Measurements from ENCODE around the gene RAB1A. TPM values are rescaled to one million over a fixed set of nuclear protein-coding genes. Genes with fewer than 3 reads are reported as not detected.
A peak's percentile ranks its signal among the peaks of the same experiment; 100 is the strongest.
"Not testable (repeated sequence)": the region's sequence is repeated elsewhere in the genome, so short reads cannot be mapped to it uniquely, and the experiment has no call there.

RAB1A gene
- polyA plus RNA-seq, 6 donors from 2014 or later: 53.4 to 92.2 (median 60.5) TPM

DNA sequence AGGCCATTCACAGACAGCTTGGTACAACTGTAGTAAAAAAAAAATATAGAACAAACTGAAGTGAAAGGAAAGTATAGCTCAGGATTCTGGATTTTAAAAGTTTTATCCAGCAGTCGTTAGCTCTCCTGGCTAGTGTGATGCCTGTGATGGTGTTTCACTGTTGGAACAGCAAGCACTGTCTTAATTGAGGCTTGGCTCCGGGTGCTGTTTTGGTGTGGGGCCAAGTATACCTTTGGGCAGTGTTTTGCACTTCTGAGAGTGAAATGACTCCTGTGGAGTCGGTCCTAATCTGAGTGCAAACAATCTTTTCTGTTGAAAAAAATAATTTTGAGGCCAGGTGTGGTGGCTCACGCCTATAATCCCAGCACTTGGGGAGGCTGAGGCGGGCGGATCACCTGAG lies 28.7 kb upstream of the RAB1A start:
- no peaks in the 10 kb centered on the region for H3K36me3 Mint-ChIP-seq
- H3K27me3 Mint-ChIP-seq: no peaks in the 10 kb centered on the region
- no peak overlapping the region for H3K27ac Mint-ChIP-seq
- H3K9me3 Mint-ChIP-seq: no peaks in the 10 kb centered on the region
- no peak overlapping the region for H3K4me3 Mint-ChIP-seq
- ATAC-seq (ENCODE audit: low read depth in 2 of 2): no peak
- no peak for DNase-seq
- H3K4me1 Mint-ChIP-seq: peaks cover 10 to 18% (median 11%) of the 10 kb centered on the region in 3 donors

GRCh38 chr2:65157856-65158255 lies 27.9 kb upstream of the RAB1A start:
- H3K4me1 Mint-ChIP-seq: peaks cover 7 to 14% (median 10%) of the 10 kb centered on the region in 3 donors
- not testable (repeated sequence) for DNase-seq; H3K36me3 Mint-ChIP-seq; ATAC-seq (ENCODE audit: low read depth in 2 of 2); H3K27ac Mint-ChIP-seq; H3K4me3 Mint-ChIP-seq; H3K9me3 Mint-ChIP-seq; H3K27me3 Mint-ChIP-seq

DNA sequence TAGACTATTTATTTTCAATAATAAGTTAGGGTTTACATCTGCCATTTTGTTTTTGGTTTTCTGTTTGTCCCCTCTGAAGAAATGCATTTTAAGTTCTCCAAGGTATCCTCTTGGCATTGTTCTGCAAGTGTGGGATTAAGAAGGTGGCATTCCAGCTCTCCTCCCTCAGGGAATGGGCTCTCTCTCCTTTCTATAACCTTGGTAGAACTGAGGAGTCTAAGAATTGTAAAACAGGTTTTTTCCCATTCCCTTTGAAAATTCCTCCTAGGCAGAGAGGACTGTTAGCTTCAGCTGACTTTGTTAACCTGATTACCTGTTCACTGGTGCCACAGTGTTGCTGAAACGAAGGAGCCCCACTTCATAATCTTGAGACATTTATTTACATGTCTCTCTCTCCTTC lies 26.1 kb upstream of the RAB1A start:
- H3K27me3 Mint-ChIP-seq: no peaks in the 10 kb centered on the region
- H3K4me1 Mint-ChIP-seq: peaks cover 7 to 10% (median 9%) of the 10 kb centered on the region in 3 donors
- H3K4me3 Mint-ChIP-seq: no peak overlapping the region
- H3K9me3 Mint-ChIP-seq: no peaks in the 10 kb centered on the region
- H3K27ac Mint-ChIP-seq: no peak overlapping the region
- DNase-seq: no peak
- H3K36me3 Mint-ChIP-seq: no peaks in the 10 kb centered on the region
- no peak for ATAC-seq (ENCODE audit: low read depth in 2 of 2)

DNA sequence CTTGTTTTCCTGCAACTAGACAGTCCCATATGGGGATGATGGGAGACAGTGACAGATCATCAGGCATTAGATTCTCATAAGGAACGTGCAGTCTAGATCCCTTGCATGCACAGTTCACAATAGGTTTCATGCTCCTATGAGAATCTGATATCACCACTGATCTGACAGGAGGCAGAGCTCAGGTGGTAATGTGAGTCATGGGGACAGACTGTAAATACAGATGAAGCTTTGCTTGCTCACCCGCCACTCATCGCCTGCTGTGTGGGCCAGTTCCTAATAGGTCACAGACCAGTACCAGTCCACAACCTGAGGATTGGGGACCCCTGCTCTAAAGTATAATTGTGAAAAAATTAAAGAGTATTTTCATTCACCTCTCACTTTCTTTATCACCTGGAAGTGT lies 23.6 kb upstream of the RAB1A start:
- ATAC-seq (ENCODE audit: low read depth in 2 of 2) (no peak), DNase-seq (no peak)
- Mint-ChIP-seq H3K4me3 (no peak overlapping the region), H3K27me3 (no peaks in the 10 kb centered on the region), H3K27ac (no peak overlapping the region), H3K36me3 (no peaks in the 10 kb centered on the region), H3K9me3 (no peaks in the 10 kb centered on the region), H3K4me1 (no peaks in the 10 kb centered on the region)

GRCh38 chr2:65146078-65146477 lies 16.2 kb upstream of the RAB1A start:
- DNase-seq: no peak
- ATAC-seq (ENCODE audit: low read depth in 2 of 2): no peak
- no peak overlapping the region for H3K27ac Mint-ChIP-seq
- peaks cover 5 to 8% (median 7%) of the 10 kb centered on the region in 3 donors for H3K27me3 Mint-ChIP-seq
- H3K36me3 Mint-ChIP-seq: no peaks in the 10 kb centered on the region
- H3K9me3 Mint-ChIP-seq: peaks cover 0 to 3% (median 0%) of the 10 kb centered on the region in 7 donors
- H3K4me1 Mint-ChIP-seq: no peaks in the 10 kb centered on the region
- no peak overlapping the region for H3K4me3 Mint-ChIP-seq

DNA sequence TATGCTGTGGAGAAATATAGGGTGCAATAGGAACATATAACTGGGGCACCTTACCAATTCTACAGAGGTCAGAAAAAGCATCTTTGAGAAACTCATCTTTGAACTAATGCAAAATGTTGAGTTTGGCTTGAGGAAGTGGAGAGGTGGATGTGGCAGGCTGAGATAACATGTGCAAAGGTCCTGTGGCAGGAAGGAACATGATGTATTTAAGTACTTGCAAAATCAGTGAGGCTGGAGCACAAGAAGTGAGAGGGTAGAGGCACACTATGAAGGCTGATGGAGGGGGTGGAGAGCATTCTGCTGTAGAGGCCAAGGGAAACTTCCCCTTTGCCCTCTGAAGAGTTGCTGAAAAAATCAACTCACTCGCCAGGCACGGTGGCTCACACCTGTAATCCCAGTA lies 14.7 kb upstream of the RAB1A start:
- ATAC-seq (ENCODE audit: low read depth in 2 of 2): no peak
- DNase-seq: no peak
- H3K27me3 Mint-ChIP-seq: peaks cover 5 to 8% (median 7%) of the 10 kb centered on the region in 3 donors
- no peaks in the 10 kb centered on the region for H3K36me3 Mint-ChIP-seq
- H3K4me1 Mint-ChIP-seq: no peaks in the 10 kb centered on the region
- H3K9me3 Mint-ChIP-seq: peaks cover 0 to 3% (median 0%) of the 10 kb centered on the region in 7 donors
- no peak overlapping the region for H3K27ac Mint-ChIP-seq
- H3K4me3 Mint-ChIP-seq: no peak overlapping the region

GRCh38 chr2:65142515-65142914 lies 12.6 kb upstream of the RAB1A start:
- DNase-seq: no peak
- Mint-ChIP-seq H3K27ac (no peak overlapping the region), H3K9me3 (peaks cover 0 to 3% (median 0%) of the 10 kb centered on the region in 7 donors), H3K4me1 (no peaks in the 10 kb centered on the region), H3K36me3 (no peaks in the 10 kb centered on the region), H3K27me3 (peaks cover 5 to 8% (median 7%) of the 10 kb centered on the region in 3 donors), H3K4me3 (no peak overlapping the region)
- ATAC-seq (ENCODE audit: low read depth in 2 of 2): peak in 1 of 2 donors; percentile 45

DNA sequence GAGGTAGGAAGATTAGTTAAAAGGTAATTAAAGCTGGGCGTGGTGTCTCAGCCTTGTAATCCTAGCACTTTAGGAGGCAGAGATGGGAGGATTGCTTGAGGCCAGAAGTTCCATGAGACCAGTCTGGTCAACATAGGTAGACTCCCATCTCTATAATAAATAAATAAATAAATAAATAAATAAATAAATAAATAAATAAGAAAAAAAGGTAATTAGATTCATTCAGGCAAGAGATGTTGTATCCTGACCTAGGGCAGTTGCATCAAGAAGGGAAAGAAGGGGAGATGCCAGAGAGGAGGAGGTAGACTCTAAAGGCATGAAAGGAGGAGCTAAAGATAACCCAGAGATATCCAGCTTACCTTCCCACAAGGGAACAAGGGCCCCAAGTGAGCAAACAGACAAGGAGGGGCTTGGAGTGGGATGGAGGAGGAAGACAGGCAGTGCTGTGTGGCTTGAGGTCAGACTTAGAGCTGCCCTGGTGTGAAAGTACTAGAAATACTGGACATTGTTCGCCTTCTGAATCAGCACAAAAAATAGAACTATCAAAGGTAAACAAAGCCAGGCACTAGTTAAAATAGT lies 7.4 kb upstream of the RAB1A start:
- Mint-ChIP-seq H3K36me3 (no peaks in the 10 kb centered on the region), H3K4me3 (no peak overlapping the region), H3K27me3 (peaks cover 0 to 4% (median 0%) of the 10 kb centered on the region in 3 donors), H3K4me1 (peaks cover 0 to 4% (median under 1%) of the 10 kb centered on the region in 3 donors), H3K27ac (no peak overlapping the region), H3K9me3 (no peaks in the 10 kb centered on the region)
- DNase-seq (no peak), ATAC-seq (ENCODE audit: low read depth in 2 of 2) (no peak)

- ATAC-seq (ENCODE audit: low read depth in 2 of 2) (no peak), DNase-seq (no peak)
- no peaks in the 10 kb centered on the region for H3K27me3 Mint-ChIP-seq
- H3K36me3 Mint-ChIP-seq: no peaks in the 10 kb centered on the region
- peaks cover 0 to 4% (median 4%) of the 10 kb centered on the region in 3 donors for H3K4me1 Mint-ChIP-seq
- H3K4me3 Mint-ChIP-seq: peak overlapping the region in 1 of 8 donors; percentile 45
- no peaks in the 10 kb centered on the region for H3K9me3 Mint-ChIP-seq
- no peak overlapping the region for H3K27ac Mint-ChIP-seq
These were observed 6.3 kb upstream of the RAB1A start for GRCh38 chr2:65136253-65136652.

DNA sequence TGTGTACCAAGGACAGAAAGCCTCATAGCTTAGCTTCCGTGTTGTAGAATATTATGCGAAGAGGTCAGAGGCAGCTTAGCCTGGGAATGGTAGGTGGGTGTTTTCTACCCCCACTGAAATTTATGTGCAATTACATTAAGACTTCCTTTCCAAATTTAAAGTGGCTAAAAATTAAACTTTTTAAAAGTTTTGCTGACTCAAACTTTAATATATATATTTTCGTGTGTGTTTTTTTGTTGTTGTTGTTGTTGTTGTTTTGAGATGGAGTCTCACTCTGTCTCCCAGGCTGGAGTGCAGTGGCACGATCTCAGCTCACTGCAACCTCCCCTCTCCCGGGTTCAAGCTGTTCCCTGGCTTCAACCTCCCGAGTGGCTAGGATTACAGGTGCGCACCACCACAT lies 4.3 kb upstream of the RAB1A start:
- H3K4me1 Mint-ChIP-seq: peaks cover 7 to 10% (median 10%) of the 10 kb centered on the region in 3 donors
- H3K9me3 Mint-ChIP-seq: no peaks in the 10 kb centered on the region
- no peak for DNase-seq
- ATAC-seq (ENCODE audit: low read depth in 2 of 2): no peak
- H3K27ac Mint-ChIP-seq: no peak overlapping the region
- H3K27me3 Mint-ChIP-seq: no peaks in the 10 kb centered on the region
- peaks cover 0 to 9% of the 10 kb centered on the region in 2 donors for H3K36me3 Mint-ChIP-seq
- H3K4me3 Mint-ChIP-seq: no peak overlapping the region

- no peak for ATAC-seq (ENCODE audit: low read depth in 2 of 2)
These were observed 3.7 kb upstream of the RAB1A start for GRCh38 chr2:65133626-65134025.

DNA sequence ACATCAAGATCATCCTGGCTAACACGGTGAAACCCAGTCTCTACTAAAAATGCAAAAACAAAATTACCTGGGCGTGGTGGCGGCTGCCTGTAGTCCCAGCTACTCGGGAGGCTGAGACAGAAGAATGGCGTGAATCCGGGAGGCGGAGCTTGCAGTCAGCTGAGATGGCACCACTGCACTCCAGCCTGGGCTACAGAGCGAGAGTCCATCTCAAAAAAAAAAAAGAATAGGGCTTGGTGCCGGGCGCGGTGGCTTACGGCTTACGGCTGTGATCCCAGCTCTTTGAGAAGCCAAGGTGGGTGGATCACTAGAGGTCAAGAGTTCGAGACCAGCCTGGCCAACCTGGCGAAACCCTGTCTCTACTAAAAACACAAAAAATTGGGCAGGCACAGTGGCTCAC lies 3.0 kb upstream of the RAB1A start:
- H3K4me1 Mint-ChIP-seq: peaks cover 13 to 22% (median 17%) of the 10 kb centered on the region in 3 donors
- ATAC-seq (ENCODE audit: low read depth in 2 of 2); H3K4me3 Mint-ChIP-seq: not testable (repeated sequence)

More at GRCh38 chr2:65133626-65134025, 3.7 kb upstream of the RAB1A start:
- no peak overlapping the region for H3K27ac Mint-ChIP-seq
- no peak for DNase-seq
- H3K9me3 Mint-ChIP-seq: no peaks in the 10 kb centered on the region
- H3K36me3 Mint-ChIP-seq: peaks cover 0 to 9% of the 10 kb centered on the region in 2 donors
- peaks cover 13 to 16% (median 13%) of the 10 kb centered on the region in 3 donors for H3K4me1 Mint-ChIP-seq
- no peak overlapping the region for H3K4me3 Mint-ChIP-seq
- H3K27me3 Mint-ChIP-seq: no peaks in the 10 kb centered on the region

GRCh38 chr2:65130664-65131175 lies 814 bp upstream of the RAB1A start:
- H3K36me3 Mint-ChIP-seq: peaks cover 0 to 9% of the 10 kb centered on the region in 2 donors
- H3K27ac Mint-ChIP-seq: peak overlapping the region; percentile 90 to 100 (median 97)
- no peaks in the 10 kb centered on the region for H3K9me3 Mint-ChIP-seq
- H3K27me3 Mint-ChIP-seq: no peaks in the 10 kb centered on the region
- no peak for DNase-seq
- peak overlapping the region; percentile 91 to 100 (median 99) for H3K4me3 Mint-ChIP-seq
- H3K4me1 Mint-ChIP-seq: peaks cover 17 to 43% (median 32%) of the 10 kb centered on the region in 3 donors
- peak; percentile 9 to 16 for ATAC-seq (ENCODE audit: low read depth in 2 of 2)

More for the DNA sequence above, 3.0 kb upstream of the RAB1A start:
- not testable (repeated sequence) for H3K27me3 Mint-ChIP-seq, H3K36me3 Mint-ChIP-seq, H3K9me3 Mint-ChIP-seq, DNase-seq
- H3K27ac Mint-ChIP-seq: peak overlapping the region in 1 of 6 donors; percentile 15

DNA sequence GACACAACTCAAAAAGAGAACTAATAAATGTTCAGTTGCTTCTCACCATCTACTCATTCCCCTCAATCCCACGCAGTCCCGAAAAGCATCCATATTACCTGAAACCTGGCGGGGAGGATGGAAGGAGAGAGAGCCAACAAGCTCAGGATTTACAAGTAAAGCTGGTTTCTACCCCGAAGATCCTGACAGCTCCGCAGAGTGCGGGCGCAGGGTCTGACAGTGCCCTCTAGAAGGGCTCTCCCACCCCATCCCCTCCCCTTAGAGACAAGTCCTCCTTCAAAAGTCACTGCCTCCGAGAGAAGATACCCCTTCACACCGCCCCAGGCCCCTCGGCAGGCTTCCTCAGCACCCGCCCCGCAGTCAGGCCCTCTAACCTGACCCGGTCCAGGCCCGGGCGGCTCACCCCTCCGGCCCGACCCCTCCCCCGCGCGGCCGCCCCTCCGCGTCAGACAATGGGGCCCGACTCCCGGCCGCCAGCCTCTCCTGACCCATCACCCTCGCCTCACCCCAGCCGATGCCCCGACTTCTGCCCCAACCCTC lies 550 bp downstream of the RAB1A start:
- H3K9me3 Mint-ChIP-seq: no peaks in the 10 kb centered on the region

More for the DNA sequence above, 550 bp downstream of the RAB1A start:
- H3K36me3 Mint-ChIP-seq: peaks cover 0 to 9% of the 10 kb centered on the region in 2 donors
- H3K4me3 Mint-ChIP-seq: peak overlapping the region; percentile 91 to 100 (median 99)
- peak overlapping the region; percentile 98 to 100 (median 99) for H3K27ac Mint-ChIP-seq
- H3K4me1 Mint-ChIP-seq: peaks cover 17 to 54% (median 39%) of the 10 kb centered on the region in 3 donors
- DNase-seq (no peak), ATAC-seq (ENCODE audit: low read depth in 2 of 2) (peak; percentile 5 to 6)
- H3K27me3 Mint-ChIP-seq: no peaks in the 10 kb centered on the region
